Measurements from ENCODE around the gene PIK3R6.

Gene PIK3R6

DNA sequence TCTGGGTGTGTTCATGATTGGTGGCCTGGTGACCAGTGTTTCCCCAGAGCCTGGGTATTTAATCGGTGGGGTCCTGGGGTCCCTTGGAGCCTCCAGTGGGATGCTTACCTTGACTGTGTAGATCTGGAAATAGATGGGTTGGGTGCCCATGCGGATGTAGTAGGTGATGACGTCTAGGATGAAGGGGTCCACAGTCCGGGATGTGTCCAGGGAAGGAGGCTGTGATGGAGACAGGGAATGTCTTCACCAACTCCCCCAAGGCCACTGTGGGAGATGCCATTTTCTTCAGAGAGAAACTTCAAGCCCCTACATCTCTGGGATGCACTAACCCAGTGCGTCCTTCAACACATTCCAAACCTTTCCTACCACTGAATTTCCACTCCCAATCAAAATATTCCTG is 44.2 kb downstream of the PIK3R6 start:
- no peaks in the 10 kb centered on the region for H3K79me2 ChIP-seq (ENCODE audit: insufficient read depth, low read length)
- no peak overlapping the region for H2AFZ ChIP-seq (ENCODE audit: low read length)
- no peaks in the 10 kb centered on the region for H4K20me1 ChIP-seq (ENCODE audit: insufficient read depth, low read length, poor library complexity, severe bottlenecking)
- H3K9me2 ChIP-seq (replicated peaks; ENCODE audit: low read depth, low read length), result no peaks in the 10 kb centered on the region
- no peak overlapping the region for H3K4me3 ChIP-seq (ENCODE audit: low read length, poor library complexity, severe bottlenecking)
- TF ChIP-seq, protein P1, sequence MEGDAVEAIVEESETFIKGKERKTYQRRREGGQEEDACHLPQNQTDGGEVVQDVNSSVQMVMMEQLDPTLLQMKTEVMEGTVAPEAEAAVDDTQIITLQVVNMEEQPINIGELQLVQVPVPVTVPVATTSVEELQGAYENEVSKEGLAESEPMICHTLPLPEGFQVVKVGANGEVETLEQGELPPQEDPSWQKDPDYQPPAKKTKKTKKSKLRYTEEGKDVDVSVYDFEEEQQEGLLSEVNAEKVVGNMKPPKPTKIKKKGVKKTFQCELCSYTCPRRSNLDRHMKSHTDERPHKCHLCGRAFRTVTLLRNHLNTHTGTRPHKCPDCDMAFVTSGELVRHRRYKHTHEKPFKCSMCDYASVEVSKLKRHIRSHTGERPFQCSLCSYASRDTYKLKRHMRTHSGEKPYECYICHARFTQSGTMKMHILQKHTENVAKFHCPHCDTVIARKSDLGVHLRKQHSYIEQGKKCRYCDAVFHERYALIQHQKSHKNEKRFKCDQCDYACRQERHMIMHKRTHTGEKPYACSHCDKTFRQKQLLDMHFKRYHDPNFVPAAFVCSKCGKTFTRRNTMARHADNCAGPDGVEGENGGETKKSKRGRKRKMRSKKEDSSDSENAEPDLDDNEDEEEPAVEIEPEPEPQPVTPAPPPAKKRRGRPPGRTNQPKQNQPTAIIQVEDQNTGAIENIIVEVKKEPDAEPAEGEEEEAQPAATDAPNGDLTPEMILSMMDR (conservative IDR thresholded peaks at IDR 0.05; ENCODE audit: low read length), result no peak
- no peak for TF ChIP-seq EZH2phosphoT487 (IDR thresholded peaks at IDR 0.05; ENCODE audit: borderline replicate concordance)
- peaks cover 3% of the 10 kb centered on the region; the same call in 1 of the 2 replicates for H3K36me3 ChIP-seq (ENCODE audit: insufficient read depth, low read length)
- H3K27me3 ChIP-seq (ENCODE audit: insufficient read depth, low read length, poor library complexity, severe bottlenecking), result no peaks in the 10 kb centered on the region
- H3F3A ChIP-seq (ENCODE audit: low read depth), result no peaks in the 10 kb centered on the region
- H3K9ac ChIP-seq (ENCODE audit: low read depth, low read length, poor library complexity, severe bottlenecking), result no peak overlapping the region
- peaks cover 4% of the 10 kb centered on the region for H3K4me1 ChIP-seq (ENCODE audit: insufficient read depth, low read length, poor library complexity, severe bottlenecking)
- no peaks in the 10 kb centered on the region; the same call in 1 of the 2 replicates for H3K9me3 ChIP-seq (ENCODE audit: insufficient read depth, low read depth, low read length)
- no peak overlapping the region for H3K4me2 ChIP-seq (ENCODE audit: low read depth, low read length, poor library complexity, severe bottlenecking)

DNA sequence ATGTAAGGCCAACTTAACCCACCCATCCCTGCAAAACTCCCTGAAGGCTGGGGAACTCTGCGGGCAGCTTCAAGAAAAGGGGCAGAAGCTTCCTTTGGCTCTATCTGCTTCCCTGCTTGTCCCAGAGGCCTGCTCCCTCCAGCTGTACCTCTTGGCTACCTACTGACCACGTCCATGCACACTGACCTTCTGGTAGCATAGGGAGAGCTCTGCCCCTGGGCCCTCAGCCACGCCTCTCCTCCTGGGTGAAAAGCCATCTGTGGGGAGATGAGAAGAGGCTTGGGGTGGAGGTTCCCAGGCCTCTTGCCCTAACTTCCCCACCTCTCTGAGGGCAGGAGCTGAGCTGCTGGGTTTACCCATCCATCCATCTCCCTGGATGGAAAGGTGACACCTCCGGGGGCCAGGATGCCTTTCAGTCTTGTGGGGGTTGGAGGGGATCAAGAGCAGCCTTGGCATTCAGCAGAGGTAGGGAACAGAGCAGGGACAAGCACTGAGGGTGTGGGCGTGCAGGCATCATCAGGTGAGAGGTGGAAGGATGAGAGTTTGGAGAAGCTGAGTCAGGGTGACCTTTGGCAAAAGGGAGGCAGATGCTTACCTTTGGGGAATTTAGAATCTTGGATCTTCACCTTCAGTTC is 45.0 kb downstream of the PIK3R6 start:
- no peaks in the 10 kb centered on the region; the same call in 1 of the 2 replicates for H3K9me3 ChIP-seq (ENCODE audit: insufficient read depth, low read depth, low read length)
- peaks cover 4% of the 10 kb centered on the region for H3K4me1 ChIP-seq (ENCODE audit: insufficient read depth, low read length, poor library complexity, severe bottlenecking)
- no peak overlapping the region for H3K9ac ChIP-seq (ENCODE audit: low read depth, low read length, poor library complexity, severe bottlenecking)
- no peak for TF ChIP-seq EZH2phosphoT487 (IDR thresholded peaks at IDR 0.05; ENCODE audit: borderline replicate concordance)
- TF ChIP-seq, protein P1 (conservative IDR thresholded peaks at IDR 0.05; ENCODE audit: low read length), result no peak
- no peak overlapping the region for H3K4me2 ChIP-seq (ENCODE audit: low read depth, low read length, poor library complexity, severe bottlenecking)
- H3K79me2 ChIP-seq (ENCODE audit: insufficient read depth, low read length), result no peaks in the 10 kb centered on the region
- no peaks in the 10 kb centered on the region for H3K27me3 ChIP-seq (ENCODE audit: insufficient read depth, low read length, poor library complexity, severe bottlenecking)
- H3K36me3 ChIP-seq (ENCODE audit: insufficient read depth, low read length), result peaks cover 3% of the 10 kb centered on the region; the same call in 1 of the 2 replicates
- H4K20me1 ChIP-seq (ENCODE audit: insufficient read depth, low read length, poor library complexity, severe bottlenecking), result no peaks in the 10 kb centered on the region
- no peaks in the 10 kb centered on the region for H3F3A ChIP-seq (ENCODE audit: low read depth)
- H3K9me2 ChIP-seq (replicated peaks; ENCODE audit: low read depth, low read length), result no peaks in the 10 kb centered on the region
- no peak overlapping the region for H3K4me3 ChIP-seq (ENCODE audit: low read length, poor library complexity, severe bottlenecking)
- H2AFZ ChIP-seq (ENCODE audit: low read length), result no peak overlapping the region

DNA sequence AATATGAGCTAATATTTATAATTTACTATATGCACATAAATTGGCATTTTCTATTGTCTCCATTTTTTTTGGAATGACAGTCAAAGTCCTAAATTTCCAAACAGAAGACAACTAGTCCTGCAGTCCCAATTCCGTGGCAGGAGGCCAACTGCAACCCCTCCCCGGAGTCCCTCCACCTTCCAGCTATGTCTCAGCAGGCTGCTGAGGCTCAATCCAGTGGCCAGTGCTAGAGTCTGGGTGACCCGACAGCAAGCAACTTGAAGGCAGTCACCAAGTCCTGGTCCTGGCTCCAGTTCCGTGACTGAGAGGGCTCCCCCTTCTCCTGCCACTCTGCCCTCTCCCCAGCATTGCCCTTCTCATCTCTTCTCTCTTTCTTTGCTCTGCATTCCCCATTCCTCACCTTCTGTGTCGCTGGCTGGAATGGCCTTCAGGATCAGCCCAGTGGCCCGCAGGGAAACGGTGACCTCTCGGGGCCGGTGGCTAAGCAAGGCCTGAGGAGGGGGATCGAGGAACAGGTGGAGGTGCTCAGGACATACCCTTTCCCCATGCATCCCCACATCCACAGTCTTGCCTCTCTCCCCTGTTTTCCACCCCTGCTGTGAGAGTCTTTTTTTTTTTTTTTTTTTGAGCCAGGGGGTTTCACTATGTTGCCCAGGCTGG is 45.9 kb downstream of the PIK3R6 start:
- Histone ChIP-seq H3F3A (ENCODE audit: low read depth) (no peaks in the 10 kb centered on the region), H3K9me3 (ENCODE audit: insufficient read depth, low read depth, low read length) (no peaks in the 10 kb centered on the region; the same call in 1 of the 2 replicates), H3K27me3 (ENCODE audit: insufficient read depth, low read length, poor library complexity, severe bottlenecking) (no peaks in the 10 kb centered on the region), H3K4me3 (ENCODE audit: low read length, poor library complexity, severe bottlenecking) (no peak overlapping the region), H3K4me2 (ENCODE audit: low read depth, low read length, poor library complexity, severe bottlenecking) (no peak overlapping the region), H3K4me1 (ENCODE audit: insufficient read depth, low read length, poor library complexity, severe bottlenecking) (peaks cover 4% of the 10 kb centered on the region), H3K79me2 (ENCODE audit: insufficient read depth, low read length) (no peaks in the 10 kb centered on the region), H3K36me3 (ENCODE audit: insufficient read depth, low read length) (peaks cover 3% of the 10 kb centered on the region; the same call in 1 of the 2 replicates), H3K9me2 (replicated peaks; ENCODE audit: low read depth, low read length) (no peaks in the 10 kb centered on the region), H3K9ac (ENCODE audit: low read depth, low read length, poor library complexity, severe bottlenecking) (no peak overlapping the region), H2AFZ (ENCODE audit: low read length) (no peak overlapping the region), H4K20me1 (ENCODE audit: insufficient read depth, low read length, poor library complexity, severe bottlenecking) (no peaks in the 10 kb centered on the region)
- TF ChIP-seq, protein P1 (conservative IDR thresholded peaks at IDR 0.05; ENCODE audit: low read length), result no peak
- no peak for TF ChIP-seq EZH2phosphoT487 (IDR thresholded peaks at IDR 0.05; ENCODE audit: borderline replicate concordance)
